Activated gamma-delta T cell (primary cell): ENCODE measurements around the gene NRXN3.
"Not testable (repeated sequence)": the region's sequence is repeated elsewhere in the genome, so short reads cannot be mapped to it uniquely, and the experiment has no call there.

Source experiments
- DNase-seq: peaks from one replicate; lab custom pipeline; 2025; lab: John Stamatoyannopoulos, UW

The NRXN3 gene

GRCh38 chr14:79074510-79074909 lies 904.3 kb downstream of the NRXN3 start:
- DNase-seq: no peak

DNA sequence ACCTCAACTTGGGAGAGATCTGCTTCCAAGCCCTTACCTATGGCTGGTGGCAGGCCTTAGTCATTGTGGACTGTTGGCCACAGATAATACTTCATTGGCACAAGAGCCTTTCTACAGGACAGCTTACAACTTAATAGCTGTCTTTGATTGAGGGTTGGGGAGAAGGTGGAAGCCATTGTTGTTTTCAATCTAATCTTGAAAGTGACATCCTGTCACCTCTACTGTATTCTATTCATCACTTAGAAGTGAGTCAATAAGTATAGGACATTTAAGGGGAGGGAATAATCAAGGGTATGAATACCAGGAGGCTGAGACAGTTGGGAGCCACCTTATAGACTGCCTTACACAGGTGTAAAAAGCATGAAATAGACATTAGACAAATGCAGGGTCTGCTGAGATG lies 906.3 kb downstream of the NRXN3 start:
- DNase-seq: no peak

GRCh38 chr14:79077096-79077495 lies 906.9 kb downstream of the NRXN3 start:
- DNase-seq: no peak

DNA sequence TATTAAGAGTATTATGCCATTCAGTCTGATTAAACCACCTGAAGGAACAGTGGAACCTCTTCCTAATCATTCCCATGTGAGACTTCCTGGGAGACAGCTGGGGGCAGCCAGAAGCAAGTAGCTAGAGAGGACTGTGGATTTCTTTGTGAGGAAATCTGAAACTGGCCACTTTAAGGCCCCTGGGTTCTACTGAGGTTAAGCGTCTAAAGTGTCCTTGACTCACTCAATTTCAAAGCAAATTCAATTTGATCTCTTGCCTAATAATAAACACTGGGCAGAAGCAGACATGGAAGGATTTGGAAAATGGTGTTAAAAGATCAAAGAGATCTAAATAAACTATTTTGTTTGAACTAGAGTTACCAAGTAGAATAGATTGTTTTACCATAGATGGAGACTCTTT lies 909.9 kb downstream of the NRXN3 start:
- no peak for DNase-seq

DNA sequence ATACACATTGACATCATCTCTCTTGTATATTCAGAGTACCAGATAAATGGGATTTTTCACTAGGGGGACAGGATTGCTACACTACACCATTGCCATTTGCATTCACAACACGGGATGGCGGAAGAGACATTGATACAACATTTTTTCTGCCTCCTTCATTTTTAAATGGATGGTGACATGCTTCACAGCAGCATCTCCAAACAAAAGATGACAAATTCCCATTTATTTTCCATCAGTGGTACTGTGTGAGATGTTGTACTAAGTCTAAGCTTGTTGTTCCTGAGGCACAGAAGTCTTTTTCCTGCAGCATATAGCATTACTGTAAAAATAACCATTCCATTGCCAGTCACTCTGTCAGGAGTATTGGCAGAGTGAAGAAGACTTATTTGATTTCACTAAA lies 912.7 kb downstream of the NRXN3 start:
- DNase-seq: no peak

DNA sequence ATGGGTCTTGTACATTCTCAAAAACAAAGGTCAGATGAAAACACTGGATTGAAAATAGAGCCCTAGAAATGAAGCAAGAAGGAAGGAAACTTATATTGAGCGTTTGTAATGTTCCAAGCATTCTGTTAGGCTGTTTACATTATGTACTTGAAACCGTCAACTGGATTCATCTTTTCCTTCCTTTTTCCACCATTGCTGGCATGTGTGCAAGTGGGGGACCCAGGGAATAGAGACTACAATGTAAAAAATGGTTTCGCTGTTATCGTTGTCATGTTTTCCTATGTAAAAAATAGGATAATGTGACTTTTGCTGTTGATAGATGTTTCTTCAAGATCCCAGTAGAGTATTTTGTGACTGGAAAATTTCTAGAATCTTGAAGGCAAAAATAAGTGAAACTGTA lies 913.2 kb downstream of the NRXN3 start:
- no peak for DNase-seq

DNA sequence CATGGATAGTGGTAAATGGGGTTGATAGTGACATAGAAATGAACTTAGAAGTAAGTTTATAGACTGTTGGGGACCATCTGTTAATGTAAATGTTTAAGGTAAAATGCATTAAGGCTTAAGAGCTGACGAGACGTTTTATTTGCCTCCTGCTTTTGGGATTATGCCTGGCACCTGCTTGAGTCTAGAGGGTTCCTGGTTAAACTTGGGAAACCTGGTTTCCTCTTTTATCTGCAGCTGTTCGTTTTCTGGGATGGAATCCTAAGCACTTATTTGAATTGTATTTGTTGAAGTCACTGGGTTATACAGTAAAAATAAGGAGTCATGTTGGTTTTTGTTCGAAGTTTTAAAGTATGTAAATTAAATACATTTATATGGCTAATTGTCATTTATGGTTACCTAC lies 914.7 kb downstream of the NRXN3 start:
- no peak for DNase-seq

DNA sequence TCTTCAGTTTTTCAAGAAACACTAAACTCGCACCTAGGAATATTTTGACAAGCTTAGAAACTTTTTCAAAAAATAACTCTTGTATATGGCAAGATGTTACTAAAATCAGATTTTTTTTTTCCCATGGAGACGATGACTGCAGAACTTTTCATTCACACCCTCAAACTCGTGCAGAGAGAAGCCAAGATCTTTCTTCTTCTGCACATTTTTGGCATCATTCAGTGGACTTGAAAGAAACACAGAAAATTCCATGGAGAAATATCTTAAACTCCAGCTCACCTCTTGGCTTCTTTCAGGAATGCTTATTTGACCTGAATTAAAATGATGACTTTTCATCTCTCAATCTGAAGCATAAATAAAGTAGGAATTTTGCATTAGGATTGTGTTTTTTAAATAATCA lies 919.4 kb downstream of the NRXN3 start:
- DNase-seq: no peak

- no peak for DNase-seq
Observed at GRCh38 chr14:79090641-79091180, 920.5 kb downstream of the NRXN3 start.

DNA sequence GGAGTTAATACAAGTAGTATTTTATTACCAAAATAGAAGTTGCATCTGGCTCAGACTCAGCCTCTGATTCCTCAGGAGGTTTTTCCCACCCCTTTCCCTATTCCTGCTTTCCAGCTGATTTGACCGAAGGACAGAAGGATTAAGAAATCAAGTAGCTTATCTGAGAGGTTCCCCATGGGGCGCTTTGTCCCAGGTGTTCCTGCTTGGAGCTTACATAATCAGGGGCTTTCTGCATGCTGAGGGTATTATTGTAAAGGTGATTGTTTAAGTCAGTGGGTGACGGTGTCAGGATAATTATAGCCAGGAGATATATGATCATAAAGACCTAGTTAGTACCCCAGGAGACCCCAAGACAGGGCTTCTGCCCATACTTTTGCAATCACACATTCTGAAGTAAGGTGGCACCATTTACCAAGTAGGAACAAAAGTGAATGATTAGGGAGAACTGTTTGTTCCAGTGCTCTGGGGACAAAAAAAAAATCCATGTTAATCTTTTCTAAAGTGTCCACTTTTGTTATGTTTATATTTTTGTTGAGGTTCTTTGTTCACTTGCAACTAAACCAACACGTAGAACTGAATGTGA lies 921.3 kb downstream of the NRXN3 start:
- no peak for DNase-seq

DNA sequence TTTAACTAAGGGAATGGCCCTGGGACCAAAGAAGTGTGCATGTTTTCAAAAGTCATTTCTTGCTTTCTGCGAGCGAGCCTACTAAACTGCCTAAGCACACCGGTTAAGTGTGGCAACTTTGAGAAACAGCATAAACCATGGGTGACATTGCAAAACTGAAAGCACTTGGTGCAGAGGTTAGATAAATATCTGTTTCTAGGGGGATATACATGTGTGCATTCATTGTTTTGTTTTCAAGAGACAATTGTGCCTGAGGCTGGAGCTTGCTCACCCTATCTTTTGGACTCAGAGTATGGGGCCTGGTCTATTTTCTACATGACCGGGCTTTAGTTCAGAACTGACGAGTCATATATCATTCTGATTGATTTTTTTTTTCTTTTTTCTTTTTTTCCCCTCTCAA lies 923.4 kb downstream of the NRXN3 start:
- DNase-seq: no peak

DNA sequence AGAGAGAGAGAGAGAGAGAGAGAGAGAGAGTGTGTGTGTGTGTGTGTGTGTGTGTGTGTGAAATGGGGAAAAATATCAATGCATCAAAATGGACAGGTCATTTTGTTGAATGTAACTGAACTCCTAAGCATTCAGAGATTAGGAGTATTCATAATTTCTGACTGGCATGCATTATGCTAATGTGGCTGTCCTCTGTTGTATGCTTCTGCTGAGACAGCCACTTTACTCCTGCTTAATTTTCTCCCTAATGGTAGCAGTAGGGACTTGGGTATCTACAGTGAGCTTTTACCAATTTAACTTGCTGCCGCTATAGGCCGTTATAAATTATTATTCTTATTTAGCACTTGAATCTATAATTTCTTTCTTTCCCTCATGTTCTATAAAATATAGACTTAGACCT lies 924.8 kb downstream of the NRXN3 start:
- DNase-seq: no peak

- no peak for DNase-seq
Observed at GRCh38 chr14:79096811-79097210, 926.6 kb downstream of the NRXN3 start.

DNA sequence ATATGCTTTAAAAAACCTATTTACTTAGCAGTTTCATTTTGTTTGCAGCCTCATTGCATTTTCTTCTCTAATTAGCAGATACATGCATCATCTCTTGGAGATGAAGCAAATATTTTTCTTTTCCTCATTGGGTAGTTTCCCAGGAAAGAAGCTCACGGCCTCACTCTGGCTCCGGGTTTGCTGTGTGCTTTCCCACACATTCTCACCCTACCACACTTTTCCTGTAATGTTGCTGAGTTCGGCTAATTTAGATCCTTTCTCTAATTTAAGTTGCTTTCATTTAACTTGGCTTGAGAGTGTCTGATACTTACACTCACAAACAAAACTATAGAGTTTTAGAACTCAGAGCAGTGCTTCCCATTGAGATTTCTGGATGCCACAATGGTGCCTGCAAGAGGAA lies 928.2 kb downstream of the NRXN3 start:
- DNase-seq: no peak

- DNase-seq: no peak
Observed at GRCh38 chr14:79100578-79100977, 930.4 kb downstream of the NRXN3 start.

- no peak for DNase-seq
Observed at GRCh38 chr14:79101388-79101787, 931.2 kb downstream of the NRXN3 start.

- DNase-seq: no peak
Observed at GRCh38 chr14:79103764-79104163, 933.6 kb downstream of the NRXN3 start.

DNA sequence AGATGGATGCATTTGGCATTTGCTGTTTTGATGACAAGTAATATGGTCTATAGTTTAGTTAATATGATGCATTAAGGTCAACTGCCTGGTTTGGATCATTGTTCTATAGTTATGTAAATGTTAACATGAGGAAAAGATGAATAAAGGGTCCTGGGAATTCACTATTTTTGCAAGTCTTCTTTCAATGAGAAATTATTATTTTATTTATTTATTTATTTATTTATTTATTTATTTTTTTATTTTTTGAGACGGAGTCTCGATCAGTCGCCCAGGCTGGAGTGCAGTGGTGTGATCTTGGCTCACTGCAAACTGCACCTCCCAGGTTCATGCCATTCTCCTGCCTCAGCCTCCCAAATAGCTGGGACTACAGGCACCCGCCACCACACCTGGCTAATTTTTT lies 940.4 kb downstream of the NRXN3 start:
- not testable (repeated sequence) for DNase-seq

DNA sequence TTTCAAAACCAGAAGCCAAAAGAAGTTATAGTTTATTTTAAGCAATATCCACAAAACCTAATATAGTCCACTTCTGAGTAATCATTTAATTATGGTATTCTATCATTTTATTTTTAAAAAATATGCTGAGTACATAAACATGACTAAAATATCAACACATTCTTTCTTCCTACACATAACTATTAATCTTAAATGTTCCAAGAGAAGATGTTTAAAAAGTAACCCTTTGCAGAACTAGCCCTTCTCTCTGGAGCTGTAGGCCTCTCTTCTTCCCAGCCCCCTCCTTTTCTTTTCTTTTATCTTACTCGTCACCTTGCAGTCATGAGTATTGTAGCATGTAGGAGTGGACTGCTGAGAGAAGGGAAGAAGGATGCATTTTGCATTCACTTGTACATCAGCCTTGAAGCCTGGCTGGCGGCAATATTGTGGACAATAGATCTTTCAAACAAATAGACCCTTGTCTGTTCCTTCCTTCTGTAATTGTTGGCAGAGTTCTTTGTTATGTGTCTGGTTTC lies 941.9 kb downstream of the NRXN3 start:
- DNase-seq: no peak

- DNase-seq: no peak
Observed at GRCh38 chr14:79117561-79117960, 947.4 kb downstream of the NRXN3 start.

- DNase-seq: no peak
Observed at GRCh38 chr14:79118291-79118690, 948.1 kb downstream of the NRXN3 start.

DNA sequence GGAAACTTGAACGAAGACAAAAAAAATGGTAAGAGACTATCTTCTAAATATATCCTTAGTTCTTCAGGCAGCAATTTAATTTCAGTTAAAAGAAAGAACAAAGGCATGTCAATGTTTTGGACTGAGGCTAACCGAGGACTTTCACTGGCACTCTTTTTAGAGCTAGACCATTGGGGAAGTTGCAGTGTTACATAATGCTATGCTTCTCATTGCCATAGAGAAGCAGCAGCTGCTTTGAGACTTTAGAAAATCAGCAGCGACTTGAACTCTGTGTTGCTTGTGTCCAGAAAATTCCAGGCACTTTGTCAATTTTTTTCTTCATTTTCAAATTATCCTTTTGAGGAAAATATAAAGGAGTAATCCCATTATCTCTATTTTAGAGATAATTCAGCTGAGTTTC lies 964.2 kb downstream of the NRXN3 start:
- no peak for DNase-seq

DNA sequence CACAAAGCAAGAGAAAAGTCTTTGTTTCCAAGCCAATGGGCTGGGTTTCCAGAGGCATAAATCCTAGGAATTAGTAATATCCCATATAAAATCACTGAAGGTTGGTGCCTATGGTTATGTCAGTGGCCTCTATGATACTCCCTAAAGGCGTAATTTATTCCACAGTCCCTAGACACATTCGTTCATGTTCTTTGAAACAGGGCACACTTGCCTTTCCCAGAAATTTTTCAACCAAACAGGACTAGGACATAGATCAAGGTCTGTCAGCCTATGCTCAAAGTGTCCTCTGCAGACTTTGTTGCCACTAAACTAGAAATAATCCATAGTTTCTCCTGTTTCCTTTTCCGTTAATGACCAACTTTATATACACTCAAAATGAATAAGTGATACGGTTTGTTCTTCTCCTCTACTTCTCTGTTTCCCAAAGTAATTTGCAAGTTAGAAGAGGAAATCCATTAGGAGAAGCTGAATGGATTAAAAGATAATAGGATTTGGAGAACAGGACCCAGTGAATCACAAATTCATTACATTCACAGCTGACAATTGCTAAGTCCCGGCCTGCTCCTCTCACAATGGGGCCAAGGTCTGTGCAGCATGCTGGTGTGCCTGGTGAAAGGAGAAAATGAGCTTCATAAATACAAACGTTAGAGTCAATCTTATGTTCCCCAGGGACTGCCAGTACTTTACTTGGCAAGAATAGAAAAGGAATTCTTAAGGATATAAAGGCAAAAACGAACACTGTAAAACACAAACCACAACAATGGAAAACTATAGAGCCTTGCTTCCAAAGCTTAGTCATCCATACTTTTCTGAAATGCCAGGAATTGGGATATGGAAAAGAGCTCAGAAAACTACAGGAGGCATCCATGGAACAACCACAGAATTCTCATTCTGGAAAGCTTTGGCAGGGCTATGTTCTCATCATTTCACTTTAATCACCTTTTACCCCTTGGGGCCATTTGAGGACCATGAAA lies 966.2 kb downstream of the NRXN3 start:
- no peak for DNase-seq
